GM23248 (cell line): ENCODE measurements around the gene LSR. TPM values are rescaled to one million over a fixed set of nuclear protein-coding genes. Genes with fewer than 3 reads are reported as not detected.

ENCODE experiments used
- DNase-seq: peaks from one replicate; pipeline ENCODE4 v3.0.0-alpha.2; 2015
- H2AFZ ChIP-seq: fragments of 200-600 bp; sonication (generic); 2 replicates; pipeline ENCODE4 v1.6.1; 2016; ENCODE audit warnings: antibody characterized with exemption
- H3F3A ChIP-seq: fragments of 200-600 bp; sonication (generic); 2 replicates; pipeline ENCODE4 v1.6.1; 2016; ENCODE audit warnings: mild to moderate bottlenecking, antibody characterized with exemption, mixed run types; ENCODE audit not compliant: insufficient read depth
- H3K27ac ChIP-seq: fragments of 200-600 bp; sonication (generic); 2 replicates; pipeline ENCODE4 v1.5.1; 2016; ENCODE audit warnings: mild to moderate bottlenecking
- H3K27me3 ChIP-seq: fragments of 200-600 bp; sonication (generic); replicated peaks from 2 replicates; pipeline ENCODE4 v1.6.1; 2016; ENCODE audit warnings: mild to moderate bottlenecking; ENCODE audit not compliant: insufficient read depth
- H3K36me3 ChIP-seq: fragments of 200-600 bp; sonication (generic); 2 replicates; pipeline ENCODE4 v1.6.1; 2016; ENCODE audit warnings: low read depth, mild to moderate bottlenecking
- H3K4me1 ChIP-seq: fragments of 200-600 bp; sonication (generic); 2 replicates; pipeline ENCODE4 v1.6.1; 2016; ENCODE audit warnings: mild to moderate bottlenecking; ENCODE audit not compliant: insufficient read depth
- H3K4me2 ChIP-seq: fragments of 200-600 bp; sonication (generic); one replicate; pipeline ENCODE4 v1.6.1; 2016; ENCODE audit warnings: mild to moderate bottlenecking; ENCODE audit not compliant: unreplicated experiment
- H3K4me3 ChIP-seq: fragments of 200-600 bp; sonication (generic); 2 replicates; pipeline ENCODE4 v1.5.1; 2016; ENCODE audit warnings: mild to moderate bottlenecking
- H3K79me2 ChIP-seq: fragments of 200-600 bp; sonication (generic); 2 replicates; pipeline ENCODE4 v1.6.1; 2016; ENCODE audit warnings: mild to moderate bottlenecking; ENCODE audit not compliant: insufficient read depth
- H3K9ac ChIP-seq: fragments of 200-600 bp; sonication (generic); 2 replicates; pipeline ENCODE4 v1.6.1; 2016; ENCODE audit warnings: mild to moderate bottlenecking
- H3K9me2 ChIP-seq: fragments of 200-600 bp; sonication (generic); 2 replicates; pipeline ENCODE4 v1.6.1; 2016; ENCODE audit warnings: mixed run types, mild to moderate bottlenecking, moderate library complexity; ENCODE audit not compliant: insufficient read depth
- H3K9me3 ChIP-seq: fragments of 200-600 bp; sonication (generic); one replicate; pipeline ENCODE4 v1.6.1; 2017; ENCODE audit warnings: low read depth
- H4K20me1 ChIP-seq: fragments of 200-600 bp; sonication (generic); 2 replicates; pipeline ENCODE4 v1.6.0; 2016; ENCODE audit not compliant: insufficient read depth
- EZH2 ChIP-seq: fragments of 200-600 bp; sonication (generic); IDR thresholded peaks from 2 replicates; pipeline ENCODE4 v1.6.1; 2018; ENCODE audit warnings: antibody characterized with exemption, mild to moderate bottlenecking; ENCODE audit not compliant: insufficient read depth, poor library complexity, severe bottlenecking
- EZH2phosphoT487 ChIP-seq: fragments of 200-600 bp; sonication (generic); IDR thresholded peaks from 2 replicates; pipeline ENCODE4 v1.6.1; 2018; ENCODE audit warnings: antibody characterized with exemption, moderate library complexity, mild to moderate bottlenecking, low read depth; ENCODE audit not compliant: insufficient read depth
- WGBS, 2 experiments: methylation state at CpG; one replicate each; pipeline ENCODE4 v1.1.6; 2015 to 2017; ENCODE audit warnings: low lambda C conversion rate in 2 of 2, low coverage in 1 of 2; ENCODE audit errors: missing lambda C conversion rate in 2 of 2; 5-methylcytosine and 5-hydroxymethylcytosine counted together
- in situ Hi-C: fragments of 300-500 bp; cut with MboI; formaldehyde crosslinking; loops from 2 replicates; pipeline ENCODE4 v1.15.0; 2020
- polyA plus RNA-seq: library from polyadenylated mRNA; unstranded; fragments of >200 nt; fragmentation: Nextera tagmentation; extraction: Ambion mirVana; gene quantifications from 2 replicates; pipeline ENCODE4 v1.2.1, GENCODE V29; 2016
- total RNA-seq: library from RNA; depleted of rRNA; stranded (reverse); fragments of >200 nt; shearing (Covaris generic); gene quantifications from 2 replicates; pipeline ENCODE4 v1.2.3, GENCODE V29; 2014

LSR gene
- total and polyA plus RNA-seq, 2 experiments from 2014 or later, result 2.7 TPM; not detected in 1

- Histone ChIP-seq H3K27me3 (peaks cover 32% of the 10 kb centered on the region), H3K9me2 (no peaks in the 10 kb centered on the region), H3F3A (no peaks in the 10 kb centered on the region), H3K4me2 (no peak overlapping the region), H3K79me2 (no peaks in the 10 kb centered on the region), H4K20me1 (no peaks in the 10 kb centered on the region), H3K9ac (no peak overlapping the region), H3K36me3 (no peaks in the 10 kb centered on the region), H3K27ac (no peak overlapping the region), H3K9me3 (no peaks in the 10 kb centered on the region), H3K4me1 (peaks cover 8% of the 10 kb centered on the region; the same call in 1 of the 2 replicates), H2AFZ (no peak overlapping the region), H3K4me3 (no peak overlapping the region)
- DNase-seq, result no peak
- 18 to 26% methylated on average over 23 of the region's 23 CpGs for WGBS, 2 experiments
- in situ Hi-C loops, result no loop called here
- TF ChIP-seq EZH2, result no peak
- TF ChIP-seq EZH2phosphoT487, result no peak
These were observed 43.9 kb downstream of the LSR start for GRCh38 chr19:35292421-35293362.

GRCh38 chr19:35293363-35293739, 44.5 kb downstream of the LSR start:
- peaks cover 32% of the 10 kb centered on the region for H3K27me3 ChIP-seq
- 3 to 4% methylated on average over 6 to 7 of the region's 7 CpGs for WGBS, 2 experiments

GRCh38 chr19:35293808-35294207, 45.0 kb downstream of the LSR start:
- no peaks in the 10 kb centered on the region for H3K9me3 ChIP-seq
- peaks cover 32% of the 10 kb centered on the region for H3K27me3 ChIP-seq
- in situ Hi-C loops, result no loop called here
- WGBS, 2 experiments, result 12 to 19% methylated on average over 6 to 17 of the region's 17 CpGs
- H3K79me2 ChIP-seq, result no peaks in the 10 kb centered on the region
- H3K27ac ChIP-seq, result no peak overlapping the region
- H3K9me2 ChIP-seq, result no peaks in the 10 kb centered on the region
- H3K4me3 ChIP-seq, result no peak overlapping the region
- DNase-seq, result no peak
- no peaks in the 10 kb centered on the region for H3K36me3 ChIP-seq
- no peaks in the 10 kb centered on the region for H4K20me1 ChIP-seq
- H3K9ac ChIP-seq, result no peak overlapping the region
- H2AFZ ChIP-seq, result no peak overlapping the region
- H3K4me2 ChIP-seq, result no peak overlapping the region
- no peaks in the 10 kb centered on the region for H3F3A ChIP-seq
- TF ChIP-seq EZH2, result no peak
- TF ChIP-seq EZH2phosphoT487, result no peak
- H3K4me1 ChIP-seq, result peaks cover 8% of the 10 kb centered on the region; the same call in 1 of the 2 replicates

More at GRCh38 chr19:35293363-35293739, 44.5 kb downstream of the LSR start:
- Histone ChIP-seq H3K9me3 (no peaks in the 10 kb centered on the region), H3K9me2 (no peaks in the 10 kb centered on the region), H3K36me3 (no peaks in the 10 kb centered on the region), H4K20me1 (no peaks in the 10 kb centered on the region), H3K79me2 (no peaks in the 10 kb centered on the region), H3K9ac (no peak overlapping the region), H3K4me1 (peaks cover 8% of the 10 kb centered on the region; the same call in 1 of the 2 replicates), H3K4me2 (no peak overlapping the region), H3F3A (no peaks in the 10 kb centered on the region), H3K4me3 (no peak overlapping the region), H2AFZ (no peak overlapping the region), H3K27ac (no peak overlapping the region)
- in situ Hi-C loops, result no loop called here
- TF ChIP-seq EZH2 (no peak), EZH2phosphoT487 (no peak)
- peak; percentile 28 for DNase-seq

GRCh38 chr19:35294328-35294727, 45.5 kb downstream of the LSR start:
- in situ Hi-C loops, result no loop called here
- no peak overlapping the region for H3K27ac ChIP-seq
- H2AFZ ChIP-seq, result no peak overlapping the region
- no peaks in the 10 kb centered on the region for H3K36me3 ChIP-seq
- no peaks in the 10 kb centered on the region for H3F3A ChIP-seq
- H4K20me1 ChIP-seq, result no peaks in the 10 kb centered on the region
- peak; percentile 29 for DNase-seq
- H3K9me2 ChIP-seq, result no peaks in the 10 kb centered on the region
- no peaks in the 10 kb centered on the region for H3K79me2 ChIP-seq
- H3K4me2 ChIP-seq, result no peak overlapping the region
- peaks cover 32% of the 10 kb centered on the region for H3K27me3 ChIP-seq
- peaks cover 8% of the 10 kb centered on the region; the same call in 1 of the 2 replicates for H3K4me1 ChIP-seq
- no peak for TF ChIP-seq EZH2phosphoT487
- TF ChIP-seq EZH2, result no peak
- no peak overlapping the region for H3K9ac ChIP-seq
- no peaks in the 10 kb centered on the region for H3K9me3 ChIP-seq
- WGBS, 2 experiments, result 44 to 45% methylated on average over 3 of the region's 3 CpGs
- H3K4me3 ChIP-seq, result no peak overlapping the region
